22Rv1 (cell line): ENCODE data around the gene MLNR.

Experiments
- ZFX ChIP-seq: fragments of 450-650 bp; IDR thresholded peaks from 2 replicates; pipeline ENCODE4 v1.6.1; 2017; ENCODE audit warnings: antibody characterized with exemption, borderline replicate concordance
- TF ChIP-seq, protein P1 (sequence below): fragments of 450-650 bp; IDR thresholded peaks from 2 replicates; pipeline ENCODE4 v1.5.1; 2017; ENCODE audit warnings: mild to moderate bottlenecking

DNA sequence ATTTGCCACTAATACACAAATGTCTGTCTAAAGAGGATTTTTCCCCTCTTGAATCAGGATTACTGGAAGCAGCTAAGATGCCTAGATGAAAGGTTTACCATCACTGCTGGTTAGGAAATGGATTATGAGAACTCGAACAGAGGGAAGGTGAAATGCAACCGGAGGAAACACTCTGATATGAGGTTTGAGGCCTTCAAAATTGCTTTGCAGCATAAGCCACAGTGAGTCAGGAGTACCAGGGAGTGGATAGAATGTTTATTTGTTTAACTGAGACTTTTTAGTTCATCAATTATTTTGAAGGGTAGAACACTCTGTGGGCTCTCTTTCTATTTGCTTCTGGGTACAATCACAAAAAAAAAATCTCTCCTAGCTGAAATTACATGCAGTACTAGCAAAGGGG, 45.7 kb downstream of the MLNR start:
- TF ChIP-seq, protein P1, sequence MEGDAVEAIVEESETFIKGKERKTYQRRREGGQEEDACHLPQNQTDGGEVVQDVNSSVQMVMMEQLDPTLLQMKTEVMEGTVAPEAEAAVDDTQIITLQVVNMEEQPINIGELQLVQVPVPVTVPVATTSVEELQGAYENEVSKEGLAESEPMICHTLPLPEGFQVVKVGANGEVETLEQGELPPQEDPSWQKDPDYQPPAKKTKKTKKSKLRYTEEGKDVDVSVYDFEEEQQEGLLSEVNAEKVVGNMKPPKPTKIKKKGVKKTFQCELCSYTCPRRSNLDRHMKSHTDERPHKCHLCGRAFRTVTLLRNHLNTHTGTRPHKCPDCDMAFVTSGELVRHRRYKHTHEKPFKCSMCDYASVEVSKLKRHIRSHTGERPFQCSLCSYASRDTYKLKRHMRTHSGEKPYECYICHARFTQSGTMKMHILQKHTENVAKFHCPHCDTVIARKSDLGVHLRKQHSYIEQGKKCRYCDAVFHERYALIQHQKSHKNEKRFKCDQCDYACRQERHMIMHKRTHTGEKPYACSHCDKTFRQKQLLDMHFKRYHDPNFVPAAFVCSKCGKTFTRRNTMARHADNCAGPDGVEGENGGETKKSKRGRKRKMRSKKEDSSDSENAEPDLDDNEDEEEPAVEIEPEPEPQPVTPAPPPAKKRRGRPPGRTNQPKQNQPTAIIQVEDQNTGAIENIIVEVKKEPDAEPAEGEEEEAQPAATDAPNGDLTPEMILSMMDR = no peak
- no peak for TF ChIP-seq ZFX
